ENCODE measurements around the gene SLC16A12.

DNA sequence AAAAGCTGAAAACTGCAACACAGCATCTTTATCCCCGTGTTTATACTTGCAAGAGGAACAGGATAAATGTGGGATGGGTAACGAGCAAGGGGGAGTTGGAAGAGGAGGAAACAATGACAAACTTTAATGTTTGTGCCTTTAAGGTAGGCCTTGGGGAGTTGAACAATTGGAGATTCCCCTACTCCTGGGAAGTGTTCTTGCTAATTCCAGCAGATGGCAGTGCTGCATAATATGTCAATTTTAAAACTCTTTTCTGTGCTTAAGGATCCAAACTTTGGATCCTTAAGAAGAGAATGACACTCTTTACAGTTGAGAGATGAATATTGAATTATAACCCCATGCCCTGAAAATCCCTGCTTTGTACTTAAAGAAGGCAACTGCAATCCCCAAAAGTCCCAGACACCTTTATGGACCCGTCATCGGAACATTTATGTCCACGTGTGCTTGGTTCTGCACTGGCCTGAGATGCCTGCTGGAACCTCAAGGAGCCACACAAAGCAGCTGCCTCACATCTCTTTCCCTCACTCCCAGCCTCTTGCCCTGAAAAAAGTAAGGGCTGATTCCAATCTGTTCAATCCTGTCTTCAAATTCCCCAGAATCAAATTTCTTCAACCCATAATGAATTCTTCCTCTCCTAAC is 109.0 kb downstream of the SLC16A12 start:
- TF ChIP-seq REST (IDR thresholded peaks at IDR 0.05; ENCODE audit: insufficient read depth in 1 of 2, low read depth in 2 of 2, low read length in 2 of 2) (no peak), TAF1 (IDR thresholded peaks at IDR 0.05; ENCODE audit: borderline replicate concordance, insufficient read depth, low read length) (no peak)

All from PFSK-1 (cell line).